ENCODE measurements around the gene CTRB2.

DNA sequence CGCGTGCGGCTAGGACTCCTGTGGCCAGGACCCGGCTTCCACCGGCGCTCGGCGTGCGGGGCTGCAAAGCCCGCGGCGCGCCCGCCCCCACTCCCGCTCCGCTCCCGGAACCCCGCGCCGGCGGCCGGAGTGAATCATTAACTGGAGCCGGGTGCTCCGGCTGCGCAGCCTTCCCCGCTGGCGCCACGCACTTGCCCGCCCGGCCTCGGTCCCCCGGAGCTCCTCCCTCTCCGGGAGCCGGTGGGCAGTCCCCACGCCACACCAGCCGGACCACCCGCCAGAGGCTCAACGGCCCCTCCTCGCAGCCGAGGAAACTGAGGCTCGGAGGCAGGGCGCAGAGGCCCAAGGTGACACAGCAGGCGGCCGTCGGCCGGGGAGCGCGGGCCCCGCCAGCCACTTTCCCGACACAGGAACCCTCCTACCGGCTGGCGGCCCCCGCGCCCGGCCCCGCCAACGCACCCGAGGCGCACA lies 43.9 kb upstream of the CTRB2 start:
- TF ChIP-seq EZH2phosphoT487 (IDR thresholded peaks at IDR 0.05; ENCODE audit: borderline replicate concordance, low read depth) = no peak
- TF ChIP-seq EP300 (IDR thresholded peaks at IDR 0.05; ENCODE audit: borderline replicate concordance in 1 of 2, low read depth in 1 of 2, low read length in 1 of 2) = no peak
- TF ChIP-seq, protein P1, sequence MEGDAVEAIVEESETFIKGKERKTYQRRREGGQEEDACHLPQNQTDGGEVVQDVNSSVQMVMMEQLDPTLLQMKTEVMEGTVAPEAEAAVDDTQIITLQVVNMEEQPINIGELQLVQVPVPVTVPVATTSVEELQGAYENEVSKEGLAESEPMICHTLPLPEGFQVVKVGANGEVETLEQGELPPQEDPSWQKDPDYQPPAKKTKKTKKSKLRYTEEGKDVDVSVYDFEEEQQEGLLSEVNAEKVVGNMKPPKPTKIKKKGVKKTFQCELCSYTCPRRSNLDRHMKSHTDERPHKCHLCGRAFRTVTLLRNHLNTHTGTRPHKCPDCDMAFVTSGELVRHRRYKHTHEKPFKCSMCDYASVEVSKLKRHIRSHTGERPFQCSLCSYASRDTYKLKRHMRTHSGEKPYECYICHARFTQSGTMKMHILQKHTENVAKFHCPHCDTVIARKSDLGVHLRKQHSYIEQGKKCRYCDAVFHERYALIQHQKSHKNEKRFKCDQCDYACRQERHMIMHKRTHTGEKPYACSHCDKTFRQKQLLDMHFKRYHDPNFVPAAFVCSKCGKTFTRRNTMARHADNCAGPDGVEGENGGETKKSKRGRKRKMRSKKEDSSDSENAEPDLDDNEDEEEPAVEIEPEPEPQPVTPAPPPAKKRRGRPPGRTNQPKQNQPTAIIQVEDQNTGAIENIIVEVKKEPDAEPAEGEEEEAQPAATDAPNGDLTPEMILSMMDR (IDR thresholded peaks at IDR 0.05) = no peak
- TF ChIP-seq, protein P2, sequence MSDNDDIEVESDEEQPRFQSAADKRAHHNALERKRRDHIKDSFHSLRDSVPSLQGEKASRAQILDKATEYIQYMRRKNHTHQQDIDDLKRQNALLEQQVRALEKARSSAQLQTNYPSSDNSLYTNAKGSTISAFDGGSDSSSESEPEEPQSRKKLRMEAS (IDR thresholded peaks at IDR 0.05; ENCODE audit: low read depth) = no peak
- TF ChIP-seq, protein P3, sequence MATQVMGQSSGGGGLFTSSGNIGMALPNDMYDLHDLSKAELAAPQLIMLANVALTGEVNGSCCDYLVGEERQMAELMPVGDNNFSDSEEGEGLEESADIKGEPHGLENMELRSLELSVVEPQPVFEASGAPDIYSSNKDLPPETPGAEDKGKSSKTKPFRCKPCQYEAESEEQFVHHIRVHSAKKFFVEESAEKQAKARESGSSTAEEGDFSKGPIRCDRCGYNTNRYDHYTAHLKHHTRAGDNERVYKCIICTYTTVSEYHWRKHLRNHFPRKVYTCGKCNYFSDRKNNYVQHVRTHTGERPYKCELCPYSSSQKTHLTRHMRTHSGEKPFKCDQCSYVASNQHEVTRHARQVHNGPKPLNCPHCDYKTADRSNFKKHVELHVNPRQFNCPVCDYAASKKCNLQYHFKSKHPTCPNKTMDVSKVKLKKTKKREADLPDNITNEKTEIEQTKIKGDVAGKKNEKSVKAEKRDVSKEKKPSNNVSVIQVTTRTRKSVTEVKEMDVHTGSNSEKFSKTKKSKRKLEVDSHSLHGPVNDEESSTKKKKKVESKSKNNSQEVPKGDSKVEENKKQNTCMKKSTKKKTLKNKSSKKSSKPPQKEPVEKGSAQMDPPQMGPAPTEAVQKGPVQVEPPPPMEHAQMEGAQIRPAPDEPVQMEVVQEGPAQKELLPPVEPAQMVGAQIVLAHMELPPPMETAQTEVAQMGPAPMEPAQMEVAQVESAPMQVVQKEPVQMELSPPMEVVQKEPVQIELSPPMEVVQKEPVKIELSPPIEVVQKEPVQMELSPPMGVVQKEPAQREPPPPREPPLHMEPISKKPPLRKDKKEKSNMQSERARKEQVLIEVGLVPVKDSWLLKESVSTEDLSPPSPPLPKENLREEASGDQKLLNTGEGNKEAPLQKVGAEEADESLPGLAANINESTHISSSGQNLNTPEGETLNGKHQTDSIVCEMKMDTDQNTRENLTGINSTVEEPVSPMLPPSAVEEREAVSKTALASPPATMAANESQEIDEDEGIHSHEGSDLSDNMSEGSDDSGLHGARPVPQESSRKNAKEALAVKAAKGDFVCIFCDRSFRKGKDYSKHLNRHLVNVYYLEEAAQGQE (IDR thresholded peaks at IDR 0.05; ENCODE audit: low read depth, low read length) = 0 out of 2 replicates have a peak, but pooled peaks have one; percentile 7
- TF ChIP-seq NRF1 (IDR thresholded peaks at IDR 0.05; ENCODE audit: low read depth, low read length) = peak; percentile 28; the same call in 1 of the 2 replicates
- no peak for TF ChIP-seq MXI1 (IDR thresholded peaks at IDR 0.05; ENCODE audit: low read depth, low read length)
- TF ChIP-seq, protein P4, sequence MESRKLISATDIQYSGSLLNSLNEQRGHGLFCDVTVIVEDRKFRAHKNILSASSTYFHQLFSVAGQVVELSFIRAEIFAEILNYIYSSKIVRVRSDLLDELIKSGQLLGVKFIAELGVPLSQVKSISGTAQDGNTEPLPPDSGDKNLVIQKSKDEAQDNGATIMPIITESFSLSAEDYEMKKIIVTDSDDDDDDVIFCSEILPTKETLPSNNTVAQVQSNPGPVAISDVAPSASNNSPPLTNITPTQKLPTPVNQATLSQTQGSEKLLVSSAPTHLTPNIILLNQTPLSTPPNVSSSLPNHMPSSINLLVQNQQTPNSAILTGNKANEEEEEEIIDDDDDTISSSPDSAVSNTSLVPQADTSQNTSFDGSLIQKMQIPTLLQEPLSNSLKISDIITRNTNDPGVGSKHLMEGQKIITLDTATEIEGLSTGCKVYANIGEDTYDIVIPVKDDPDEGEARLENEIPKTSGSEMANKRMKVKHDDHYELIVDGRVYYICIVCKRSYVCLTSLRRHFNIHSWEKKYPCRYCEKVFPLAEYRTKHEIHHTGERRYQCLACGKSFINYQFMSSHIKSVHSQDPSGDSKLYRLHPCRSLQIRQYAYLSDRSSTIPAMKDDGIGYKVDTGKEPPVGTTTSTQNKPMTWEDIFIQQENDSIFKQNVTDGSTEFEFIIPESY (IDR thresholded peaks at IDR 0.05; ENCODE audit: borderline replicate concordance, low read depth) = no peak
- TF ChIP-seq TAF1 (IDR thresholded peaks at IDR 0.05; ENCODE audit: borderline replicate concordance, low read depth, low read length) = no peak
- TF ChIP-seq FOXM1 (IDR thresholded peaks at IDR 0.05; ENCODE audit: low read depth) = no peak
- no peak for TF ChIP-seq RFX5 (IDR thresholded peaks at IDR 0.05; ENCODE audit: low read length)
- no peak for TF ChIP-seq TCF12 (IDR thresholded peaks at IDR 0.05)
- TF ChIP-seq, protein P5, sequence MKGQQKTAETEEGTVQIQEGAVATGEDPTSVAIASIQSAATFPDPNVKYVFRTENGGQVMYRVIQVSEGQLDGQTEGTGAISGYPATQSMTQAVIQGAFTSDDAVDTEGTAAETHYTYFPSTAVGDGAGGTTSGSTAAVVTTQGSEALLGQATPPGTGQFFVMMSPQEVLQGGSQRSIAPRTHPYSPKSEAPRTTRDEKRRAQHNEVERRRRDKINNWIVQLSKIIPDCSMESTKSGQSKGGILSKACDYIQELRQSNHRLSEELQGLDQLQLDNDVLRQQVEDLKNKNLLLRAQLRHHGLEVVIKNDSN (IDR thresholded peaks at IDR 0.05; ENCODE audit: borderline replicate concordance, low read depth) = no peak

Measured in SK-N-SH (cell line).